Measurements from ENCODE around the gene TREML2. TPM values are rescaled to one million over a fixed set of nuclear protein-coding genes. Genes with fewer than 3 reads are reported as not detected.
"Not testable (repeated sequence)": the region's sequence is repeated elsewhere in the genome, so short reads cannot be mapped to it uniquely, and the experiment has no call there.

Gene TREML2
- total RNA-seq = 1.2 TPM

- no peaks in the 10 kb centered on the region for H3K9me3 ChIP-seq (ENCODE audit: low read depth, low read length)
- H3K4me1 ChIP-seq (ENCODE audit: insufficient read depth, low read length) = peaks cover 63% of the 10 kb centered on the region
- no peaks in the 10 kb centered on the region for H3K27me3 ChIP-seq (ENCODE audit: insufficient read depth, low read length)
- peak within 1 kb of the TSS; percentile 24 for H3K4me3 ChIP-seq (ENCODE audit: low read length)
Observed at GRCh38 chr6:41200901-41201763, at the start of gene TREML2. Gene TREML2 (minus strand): TSS chr6:41201149. CDS start chr6:41201008, 141 bp downstream.

GRCh38 chr6:41247882-41248705, 47.1 kb upstream of the TREML2 start:
- Histone ChIP-seq H3K4me1 (ENCODE audit: insufficient read depth, low read length) (no peaks in the 10 kb centered on the region), H3K9me3 (ENCODE audit: low read depth, low read length) (no peaks in the 10 kb centered on the region), H3K4me3 (ENCODE audit: low read length) (no peak overlapping the region), H3K27me3 (ENCODE audit: insufficient read depth, low read length) (no peaks in the 10 kb centered on the region)

- Histone ChIP-seq H3K4me1 (ENCODE audit: insufficient read depth, low read length) (no peaks in the 10 kb centered on the region), H3K9me3 (ENCODE audit: low read depth, low read length) (no peaks in the 10 kb centered on the region), H3K4me3 (ENCODE audit: low read length) (no peak overlapping the region), H3K27me3 (ENCODE audit: insufficient read depth, low read length) (no peaks in the 10 kb centered on the region)
Observed at GRCh38 chr6:41247288-41247865, 46.4 kb upstream of the TREML2 start.

GRCh38 chr6:41246529-41246928, 45.6 kb upstream of the TREML2 start:
- H3K4me3 ChIP-seq (ENCODE audit: low read length); H3K27me3 ChIP-seq (ENCODE audit: insufficient read depth, low read length); H3K4me1 ChIP-seq (ENCODE audit: insufficient read depth, low read length); H3K9me3 ChIP-seq (ENCODE audit: low read depth, low read length): not testable (repeated sequence)

GRCh38 chr6:41239467-41240159, 38.7 kb upstream of the TREML2 start:
- Histone ChIP-seq H3K4me1 (ENCODE audit: insufficient read depth, low read length) (no peaks in the 10 kb centered on the region), H3K9me3 (ENCODE audit: low read depth, low read length) (no peaks in the 10 kb centered on the region), H3K27me3 (ENCODE audit: insufficient read depth, low read length) (peaks cover 17% of the 10 kb centered on the region), H3K4me3 (ENCODE audit: low read length) (no peak overlapping the region)

- Histone ChIP-seq H3K4me1 (ENCODE audit: insufficient read depth, low read length) (no peaks in the 10 kb centered on the region), H3K4me3 (ENCODE audit: low read length) (no peak overlapping the region), H3K27me3 (ENCODE audit: insufficient read depth, low read length) (peaks cover 17% of the 10 kb centered on the region), H3K9me3 (ENCODE audit: low read depth, low read length) (no peaks in the 10 kb centered on the region)
Observed at GRCh38 chr6:41237128-41237527, 36.2 kb upstream of the TREML2 start.

GRCh38 chr6:41236276-41236675, 35.3 kb upstream of the TREML2 start:
- H3K27me3 ChIP-seq (ENCODE audit: insufficient read depth, low read length) = peaks cover 17% of the 10 kb centered on the region
- no peak overlapping the region for H3K4me3 ChIP-seq (ENCODE audit: low read length)
- no peaks in the 10 kb centered on the region for H3K4me1 ChIP-seq (ENCODE audit: insufficient read depth, low read length)
- no peaks in the 10 kb centered on the region for H3K9me3 ChIP-seq (ENCODE audit: low read depth, low read length)

- Histone ChIP-seq H3K4me3 (ENCODE audit: low read length) (no peak overlapping the region), H3K4me1 (ENCODE audit: insufficient read depth, low read length) (peaks cover 19% of the 10 kb centered on the region), H3K27me3 (ENCODE audit: insufficient read depth, low read length) (no peaks in the 10 kb centered on the region), H3K9me3 (ENCODE audit: low read depth, low read length) (no peaks in the 10 kb centered on the region)
Observed at GRCh38 chr6:41232667-41233066, 31.7 kb upstream of the TREML2 start.

- Histone ChIP-seq H3K4me3 (ENCODE audit: low read length) (no peak overlapping the region), H3K9me3 (ENCODE audit: low read depth, low read length) (no peaks in the 10 kb centered on the region), H3K4me1 (ENCODE audit: insufficient read depth, low read length) (peaks cover 24% of the 10 kb centered on the region), H3K27me3 (ENCODE audit: insufficient read depth, low read length) (no peaks in the 10 kb centered on the region)
Observed at GRCh38 chr6:41231246-41231645, 30.3 kb upstream of the TREML2 start.

GRCh38 chr6:41229721-41230120, 28.8 kb upstream of the TREML2 start:
- Histone ChIP-seq H3K4me3 (ENCODE audit: low read length) (no peak overlapping the region), H3K9me3 (ENCODE audit: low read depth, low read length) (no peaks in the 10 kb centered on the region)

GRCh38 chr6:41228616-41229015, 27.7 kb upstream of the TREML2 start:
- H3K4me1 ChIP-seq (ENCODE audit: insufficient read depth, low read length) = peaks cover 32% of the 10 kb centered on the region
- peak overlapping the region; percentile 17 for H3K4me3 ChIP-seq (ENCODE audit: low read length)
- H3K27me3 ChIP-seq (ENCODE audit: insufficient read depth, low read length) = no peaks in the 10 kb centered on the region
- H3K9me3 ChIP-seq (ENCODE audit: low read depth, low read length) = no peaks in the 10 kb centered on the region

More at GRCh38 chr6:41229721-41230120, 28.8 kb upstream of the TREML2 start:
- H3K27me3 ChIP-seq (ENCODE audit: insufficient read depth, low read length) = no peaks in the 10 kb centered on the region
- peaks cover 29% of the 10 kb centered on the region for H3K4me1 ChIP-seq (ENCODE audit: insufficient read depth, low read length)

- Histone ChIP-seq H3K9me3 (ENCODE audit: low read depth, low read length) (no peaks in the 10 kb centered on the region), H3K27me3 (ENCODE audit: insufficient read depth, low read length) (no peaks in the 10 kb centered on the region), H3K4me3 (ENCODE audit: low read length) (peak within 1 kb of the TSS; percentile 17), H3K4me1 (ENCODE audit: insufficient read depth, low read length) (peaks cover 32% of the 10 kb centered on the region)
Observed at GRCh38 chr6:41228096-41228495, 27.1 kb upstream of the TREML2 start, which contains the start of gene TREML4. Gene TREML4 (plus strand): TSS chr6:41228349. CDS start chr6:41228428, 79 bp downstream.

- Histone ChIP-seq H3K9me3 (ENCODE audit: low read depth, low read length) (no peaks in the 10 kb centered on the region), H3K27me3 (ENCODE audit: insufficient read depth, low read length) (no peaks in the 10 kb centered on the region), H3K4me1 (ENCODE audit: insufficient read depth, low read length) (peaks cover 45% of the 10 kb centered on the region), H3K4me3 (ENCODE audit: low read length) (no peak overlapping the region)
Observed at GRCh38 chr6:41226752-41227151, 25.8 kb upstream of the TREML2 start.

GRCh38 chr6:41224800-41225199, 23.9 kb upstream of the TREML2 start:
- Histone ChIP-seq H3K27me3 (ENCODE audit: insufficient read depth, low read length) (no peaks in the 10 kb centered on the region), H3K4me1 (ENCODE audit: insufficient read depth, low read length) (peaks cover 45% of the 10 kb centered on the region), H3K4me3 (ENCODE audit: low read length) (no peak overlapping the region), H3K9me3 (ENCODE audit: low read depth, low read length) (peaks cover 11% of the 10 kb centered on the region)
